Caki2 (cell line): Measurements from ENCODE around the gene CFAP58. TPM values are rescaled to one million over a fixed set of nuclear protein-coding genes. Genes with fewer than 3 reads are reported as not detected.

Source experiments
- DNase-seq: peaks from one replicate; pipeline ENCODE4 v3.0.0-alpha.2; 2015; ENCODE audit warnings: low read depth
- in situ Hi-C: cut with HindIII; loops from 2 replicates; pipeline ENCODE4 v1.10.0; 2016; ENCODE audit warnings: low sequenced_read_pairs, low pct_unique_long_range_greater_than_20kb, mixed read lengths
- total RNA-seq: library from RNA; depleted of rRNA; stranded (reverse); fragments of >200 nt; shearing (Covaris generic); gene quantifications from 2 replicates; pipeline ENCODE4 v1.2.3, GENCODE V29; 2014; ENCODE audit warnings: low replicate concordance; rRNA removed

Gene CFAP58
- total RNA-seq, 1 experiment from 2014 or later = 0.07 TPM

DNA sequence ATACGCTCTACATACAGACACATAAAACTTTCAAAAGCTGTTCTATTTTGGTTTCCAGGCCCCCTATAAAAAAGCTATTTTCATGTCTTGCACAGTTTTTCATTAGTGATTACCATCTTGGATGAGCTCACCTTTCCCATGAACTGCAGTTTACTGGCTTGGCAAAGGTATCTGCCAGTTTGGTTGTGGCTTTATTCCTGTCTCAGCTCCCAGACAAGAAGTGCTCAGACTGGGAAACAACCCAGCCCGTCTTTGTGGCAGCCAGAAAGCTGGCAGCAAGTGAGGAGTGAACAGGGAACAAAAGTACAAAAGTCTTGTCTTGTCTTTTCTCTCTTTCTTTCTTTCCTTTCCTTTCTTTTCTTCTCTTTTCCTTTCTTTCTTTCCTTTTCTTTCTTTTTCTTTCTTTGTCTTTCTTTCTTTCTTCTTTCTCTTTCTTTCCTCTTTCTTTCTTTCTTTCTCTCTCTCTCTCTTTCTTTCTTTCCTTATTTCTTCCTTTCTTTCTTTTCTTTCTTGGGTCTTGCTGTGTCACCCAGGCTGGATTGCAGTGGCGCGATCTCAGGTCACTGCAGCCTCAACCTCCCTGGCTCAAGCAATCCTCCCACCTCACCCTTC, 138.8 kb downstream of the CFAP58 start:
- in situ Hi-C loops = no loop called here

DNA sequence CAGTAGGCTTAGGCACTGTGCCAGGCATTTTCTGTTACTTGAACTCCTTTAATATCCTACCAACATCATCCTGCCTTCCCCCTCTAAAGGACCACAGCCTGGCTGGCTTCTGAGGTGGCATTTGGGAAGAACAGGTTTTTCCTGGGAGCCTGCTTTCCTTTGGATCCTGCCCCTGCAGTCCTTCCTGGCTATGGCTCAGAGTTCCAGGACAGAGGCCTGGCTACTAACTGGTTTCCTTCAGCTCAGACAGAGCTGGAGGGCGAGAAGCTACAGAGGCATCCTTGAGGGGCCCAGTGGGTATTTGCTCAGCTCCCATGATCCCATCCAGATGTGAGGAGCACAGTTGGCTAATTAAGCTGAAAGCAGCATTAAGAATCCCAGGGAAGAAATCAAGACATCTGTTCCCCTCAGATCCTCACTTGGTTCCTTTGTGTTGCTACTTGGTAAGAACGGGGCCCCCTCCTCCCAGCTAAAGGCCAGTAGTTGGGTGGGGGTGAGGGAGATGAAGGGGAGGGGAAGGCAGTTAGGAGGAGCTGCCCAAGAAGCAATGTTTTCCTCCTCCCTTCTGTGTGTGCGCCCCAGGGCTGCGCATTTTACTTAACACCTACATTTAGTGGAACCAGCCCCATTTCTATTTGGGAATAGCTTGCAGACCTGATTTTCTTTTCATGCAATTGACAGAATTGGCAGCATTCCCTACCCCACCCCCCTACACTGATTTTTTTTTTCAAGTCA, 144.9 kb downstream of the CFAP58 start:
- in situ Hi-C loops = no loop called here
- DNase-seq = no peak

More for the DNA sequence above, 138.8 kb downstream of the CFAP58 start:
- no peak for DNase-seq

DNA sequence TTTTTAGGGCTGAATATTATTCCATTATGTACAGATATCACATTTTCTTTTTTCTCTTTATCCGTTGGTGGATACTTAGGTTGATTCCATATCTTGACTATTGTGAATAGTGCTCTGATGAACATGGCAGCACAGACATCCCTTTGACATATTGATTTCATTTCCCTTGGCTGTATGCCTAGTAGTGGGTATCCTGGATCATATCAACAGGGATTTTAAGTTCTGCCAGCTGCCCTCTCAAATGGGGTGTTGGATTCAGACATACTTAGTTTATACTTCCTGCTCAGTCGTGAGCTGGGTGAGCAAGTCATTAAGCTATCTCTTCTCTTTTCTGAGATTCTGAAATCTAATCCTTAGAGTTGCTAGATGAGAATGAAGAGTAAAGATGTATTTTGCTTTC, 147.8 kb downstream of the CFAP58 start:
- in situ Hi-C loops = no loop called here
- no peak for DNase-seq

DNA sequence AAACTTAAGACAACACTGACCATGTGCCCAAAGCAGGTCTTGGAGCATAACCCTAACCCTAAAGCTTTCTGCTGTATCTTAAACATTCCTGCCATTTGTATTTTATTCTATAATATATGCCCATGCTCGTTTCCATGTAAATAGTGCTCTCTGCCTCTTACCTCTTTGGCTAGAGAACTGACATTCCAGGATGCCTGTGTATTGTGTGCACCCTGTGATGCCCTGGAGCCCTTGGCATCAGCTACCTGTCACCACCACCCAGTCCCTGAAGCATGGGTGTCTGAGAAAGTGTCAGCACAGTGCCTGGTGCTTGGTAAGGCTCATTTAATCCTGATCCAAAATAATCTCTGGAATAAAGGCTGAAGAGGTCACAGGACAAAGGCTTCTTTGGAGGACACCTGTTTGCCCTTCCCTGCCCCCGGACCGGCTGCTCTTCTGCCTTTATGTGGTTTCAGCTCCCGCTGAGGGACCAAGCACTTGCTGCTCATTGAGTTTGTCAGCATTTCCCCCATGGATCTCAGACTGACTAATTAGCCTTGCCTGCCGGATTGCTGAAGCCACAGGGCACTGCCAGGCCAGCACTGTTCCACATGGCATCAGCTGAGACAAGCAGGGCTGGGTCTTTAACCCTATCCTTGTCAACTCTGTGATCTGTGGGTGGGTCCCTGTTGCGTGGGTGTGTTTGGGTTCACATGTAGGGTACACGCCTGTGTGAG, 148.4 kb downstream of the CFAP58 start:
- in situ Hi-C loops = no loop called here
- no peak for DNase-seq

DNA sequence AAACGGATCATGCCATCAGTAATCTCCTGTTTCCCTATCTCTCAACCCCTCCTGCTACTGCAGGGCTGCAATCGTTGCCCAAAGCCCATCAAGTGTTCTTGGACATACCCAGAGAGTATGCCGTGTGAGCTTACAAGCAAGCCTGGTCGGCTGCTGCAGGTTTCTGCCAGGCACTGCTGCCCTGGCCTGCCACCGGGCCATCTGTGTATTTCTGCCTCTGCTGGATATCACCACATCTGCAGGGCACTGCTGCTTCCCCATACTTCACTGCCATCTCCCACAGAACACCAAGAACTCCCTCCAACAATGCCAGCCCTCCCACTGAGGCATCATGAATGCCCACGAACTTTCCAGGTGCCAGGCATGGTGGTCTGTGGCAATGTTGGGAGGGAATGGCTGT, 149.3 kb downstream of the CFAP58 start:
- in situ Hi-C loops = no loop called here
- no peak for DNase-seq

Other genes with a start within 250 kb of the CFAP58 start
- 15.6 and 20.8 TPM in 2 replicates for gene SFR1, start 231.7 kb upstream of the CFAP58 start, total RNA-seq
- 1.1 and 2.7 TPM in 2 replicates for gene CFAP43, start 121.5 kb upstream of the CFAP58 start, total RNA-seq
- 96.6 and 108 TPM in 2 replicates for gene GSTO1, start 98.9 kb upstream of the CFAP58 start, total RNA-seq
- gene GSTO2, start 84.6 kb upstream of the CFAP58 start, total RNA-seq = 2.8 and 15.1 TPM in 2 replicates
- 16.6 and 18.3 TPM in 2 replicates for gene ITPRIP, start 15.4 kb upstream of the CFAP58 start, total RNA-seq